Stomach (tissue), 4 donors: ENCODE results near the gene AADACL4.

ENCODE experiments used
- EP300 ChIP-seq: sonication (generic); formaldehyde crosslinking; IDR thresholded peaks from one replicate; pipeline ENCODE4 v1.6.1; 2017; ENCODE audit warnings: antibody characterized with exemption
- POLR2A ChIP-seq, 4 donors: fragments of 450-650 bp; IDR thresholded peaks; one replicate each; pipeline ENCODE4 v1.6.1; 2016; ENCODE audit warnings: antibody characterized with exemption in 4 of 4, control low read depth in 2 of 4, mild to moderate bottlenecking in 1 of 4, moderate library complexity in 1 of 4
- POLR2AphosphoS5 ChIP-seq, 3 donors: sonication (generic); formaldehyde crosslinking; IDR thresholded peaks; one replicate each; pipeline ENCODE4 v1.6.1; 2016; ENCODE audit warnings: antibody characterized with exemption in 3 of 3
- TF ChIP-seq, protein P1 (sequence below), 7 experiments: fragments of 450-650 bp in 4 of 7; fragments of 200-600 bp in 3 of 7; sonication (generic) in 3 of 7; IDR thresholded peaks; one replicate each; pipeline ENCODE4 v1.5.1; 2016 to 2019; ENCODE audit warnings: antibody characterized with exemption in 7 of 7, control low read depth in 2 of 7, mild to moderate bottlenecking in 1 of 7

DNA sequence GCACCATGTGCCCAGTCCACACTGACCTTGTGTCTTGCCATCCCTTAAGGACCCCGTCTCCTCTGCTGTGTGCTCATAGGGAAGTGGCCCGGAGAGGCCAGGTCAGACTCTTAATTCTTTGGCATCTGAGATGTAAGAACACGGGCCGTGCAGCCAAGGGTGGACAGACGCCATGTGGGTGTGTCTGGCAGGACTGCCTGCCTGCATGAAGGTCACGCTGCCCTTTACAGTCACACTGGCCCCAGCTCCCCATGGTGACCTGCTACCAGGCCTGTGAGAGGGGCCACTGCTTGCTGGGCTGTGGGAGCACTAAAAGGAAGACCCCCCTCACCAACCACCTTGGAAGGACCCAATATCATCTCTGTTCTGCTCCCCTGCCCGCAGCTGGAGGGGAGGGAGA is 43.5 kb upstream of the AADACL4 start:
- TF ChIP-seq POLR2A (IDR thresholded peaks at IDR 0.05) = no peak
- TF ChIP-seq, protein P1, sequence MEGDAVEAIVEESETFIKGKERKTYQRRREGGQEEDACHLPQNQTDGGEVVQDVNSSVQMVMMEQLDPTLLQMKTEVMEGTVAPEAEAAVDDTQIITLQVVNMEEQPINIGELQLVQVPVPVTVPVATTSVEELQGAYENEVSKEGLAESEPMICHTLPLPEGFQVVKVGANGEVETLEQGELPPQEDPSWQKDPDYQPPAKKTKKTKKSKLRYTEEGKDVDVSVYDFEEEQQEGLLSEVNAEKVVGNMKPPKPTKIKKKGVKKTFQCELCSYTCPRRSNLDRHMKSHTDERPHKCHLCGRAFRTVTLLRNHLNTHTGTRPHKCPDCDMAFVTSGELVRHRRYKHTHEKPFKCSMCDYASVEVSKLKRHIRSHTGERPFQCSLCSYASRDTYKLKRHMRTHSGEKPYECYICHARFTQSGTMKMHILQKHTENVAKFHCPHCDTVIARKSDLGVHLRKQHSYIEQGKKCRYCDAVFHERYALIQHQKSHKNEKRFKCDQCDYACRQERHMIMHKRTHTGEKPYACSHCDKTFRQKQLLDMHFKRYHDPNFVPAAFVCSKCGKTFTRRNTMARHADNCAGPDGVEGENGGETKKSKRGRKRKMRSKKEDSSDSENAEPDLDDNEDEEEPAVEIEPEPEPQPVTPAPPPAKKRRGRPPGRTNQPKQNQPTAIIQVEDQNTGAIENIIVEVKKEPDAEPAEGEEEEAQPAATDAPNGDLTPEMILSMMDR (IDR thresholded peaks at IDR 0.05) = no peak
- TF ChIP-seq EP300 = no peak
- TF ChIP-seq POLR2AphosphoS5 (IDR thresholded peaks at IDR 0.05) = peak; percentile 7 to 46 (median 40)
